Activated T-cell treated with anti-CD3 and anti-CD28 coated beads, Interleukin-2, amount 50 U/mL, for 24 hours (primary cell): ENCODE data around the gene TAF3.
"Not testable (repeated sequence)": the region's sequence is repeated elsewhere in the genome, so short reads cannot be mapped to it uniquely, and the experiment has no call there.

Source experiments
- DNase-seq: peaks from one replicate; pipeline ENCODE4 v3.0.0-alpha.2; 2020
- H3K27ac Mint-ChIP-seq: 2 replicates; pipeline ENCODE4 v1.8.0; 2020; ENCODE audit warnings: mild to moderate bottlenecking, mixed read lengths
- H3K27me3 Mint-ChIP-seq: 2 replicates; pipeline ENCODE4 v1.8.0; 2020; ENCODE audit warnings: mixed read lengths
- H3K36me3 Mint-ChIP-seq: 2 replicates; pipeline ENCODE4 v1.8.0; 2020; ENCODE audit warnings: low read depth, mixed read lengths
- H3K4me1 Mint-ChIP-seq: 2 replicates; pipeline ENCODE4 v1.8.0; 2020; ENCODE audit warnings: low read depth, mixed read lengths
- H3K4me3 Mint-ChIP-seq: 2 replicates; pipeline ENCODE4 v1.8.0; 2020; ENCODE audit warnings: mild to moderate bottlenecking, moderate library complexity, mixed read lengths
- H3K9me3 Mint-ChIP-seq: 2 replicates; pipeline ENCODE4 v1.8.0; 2020; ENCODE audit warnings: mixed read lengths

The TAF3 gene

GRCh38 chr10:7797582-7797981 lies 20.7 kb upstream of the TAF3 start:
- Mint-ChIP-seq H3K27me3 (no peaks in the 10 kb centered on the region), H3K4me3 (no peak overlapping the region), H3K4me1 (peaks cover 42% of the 10 kb centered on the region), H3K27ac (peak overlapping the region; percentile 80), H3K36me3 (peaks cover 91% of the 10 kb centered on the region), H3K9me3 (no peaks in the 10 kb centered on the region)
- no peak for DNase-seq

- peak overlapping the region; percentile 2 for H3K27ac Mint-ChIP-seq
- no peak for DNase-seq
- no peaks in the 10 kb centered on the region for H3K27me3 Mint-ChIP-seq
- H3K4me3 Mint-ChIP-seq, result no peak overlapping the region
- H3K4me1 Mint-ChIP-seq, result peaks cover 2% of the 10 kb centered on the region
- peaks cover 94% of the 10 kb centered on the region for H3K36me3 Mint-ChIP-seq
- no peaks in the 10 kb centered on the region for H3K9me3 Mint-ChIP-seq
Observed at GRCh38 chr10:7802606-7803005, 15.7 kb upstream of the TAF3 start.

- Mint-ChIP-seq H3K27ac (peak overlapping the region; percentile 44), H3K36me3 (peaks cover 87% of the 10 kb centered on the region), H3K4me1 (no peaks in the 10 kb centered on the region), H3K4me3 (no peak overlapping the region), H3K27me3 (no peaks in the 10 kb centered on the region), H3K9me3 (no peaks in the 10 kb centered on the region)
- DNase-seq, result no peak
Observed at GRCh38 chr10:7804216-7804615, 14.1 kb upstream of the TAF3 start.

- no peaks in the 10 kb centered on the region for H3K4me1 Mint-ChIP-seq
- no peaks in the 10 kb centered on the region for H3K9me3 Mint-ChIP-seq
- no peak overlapping the region for H3K4me3 Mint-ChIP-seq
- H3K27ac Mint-ChIP-seq, result peak overlapping the region; percentile 44
- no peaks in the 10 kb centered on the region for H3K27me3 Mint-ChIP-seq
- DNase-seq, result no peak
- peaks cover 86% of the 10 kb centered on the region for H3K36me3 Mint-ChIP-seq
Observed at GRCh38 chr10:7804741-7805140, 13.6 kb upstream of the TAF3 start.

- no peaks in the 10 kb centered on the region for H3K4me1 Mint-ChIP-seq
- no peak overlapping the region for H3K27ac Mint-ChIP-seq
- H3K4me3 Mint-ChIP-seq, result no peak overlapping the region
- no peaks in the 10 kb centered on the region for H3K9me3 Mint-ChIP-seq
- peaks cover 49% of the 10 kb centered on the region for H3K36me3 Mint-ChIP-seq
- DNase-seq, result no peak
- no peaks in the 10 kb centered on the region for H3K27me3 Mint-ChIP-seq
Observed at GRCh38 chr10:7808686-7809267, 9.5 kb upstream of the TAF3 start.

- no peak for DNase-seq
- Mint-ChIP-seq H3K27ac (no peak overlapping the region), H3K4me1 (no peaks in the 10 kb centered on the region), H3K9me3 (no peaks in the 10 kb centered on the region), H3K4me3 (no peak overlapping the region), H3K36me3 (peaks cover 32% of the 10 kb centered on the region), H3K27me3 (no peaks in the 10 kb centered on the region)
Observed at GRCh38 chr10:7810443-7810842, 7.9 kb upstream of the TAF3 start.

- peaks cover 27% of the 10 kb centered on the region for H3K36me3 Mint-ChIP-seq
- no peaks in the 10 kb centered on the region for H3K27me3 Mint-ChIP-seq
- DNase-seq, result no peak
- H3K27ac Mint-ChIP-seq, result no peak overlapping the region
- H3K9me3 Mint-ChIP-seq, result no peaks in the 10 kb centered on the region
- H3K4me1 Mint-ChIP-seq, result no peaks in the 10 kb centered on the region
- H3K4me3 Mint-ChIP-seq, result no peak overlapping the region
Observed at GRCh38 chr10:7811000-7811399, 7.3 kb upstream of the TAF3 start.

- H3K4me3 Mint-ChIP-seq, H3K9me3 Mint-ChIP-seq, H3K27me3 Mint-ChIP-seq, H3K4me1 Mint-ChIP-seq, DNase-seq, H3K27ac Mint-ChIP-seq: not testable (repeated sequence)
- peaks cover 20% of the 10 kb centered on the region for H3K36me3 Mint-ChIP-seq
Observed at GRCh38 chr10:7811743-7812142, 6.6 kb upstream of the TAF3 start.

GRCh38 chr10:7813481-7813880 lies 4.8 kb upstream of the TAF3 start:
- H3K27ac Mint-ChIP-seq, result no peak overlapping the region
- peaks cover 9% of the 10 kb centered on the region for H3K4me1 Mint-ChIP-seq
- DNase-seq, result no peak
- no peaks in the 10 kb centered on the region for H3K27me3 Mint-ChIP-seq
- peaks cover 14% of the 10 kb centered on the region for H3K36me3 Mint-ChIP-seq
- H3K9me3 Mint-ChIP-seq, result no peaks in the 10 kb centered on the region
- no peak overlapping the region for H3K4me3 Mint-ChIP-seq

GRCh38 chr10:7817576-7817975 lies 729 bp upstream of the TAF3 start:
- H3K27me3 Mint-ChIP-seq, result no peaks in the 10 kb centered on the region
- H3K27ac Mint-ChIP-seq, result no peak overlapping the region
- peaks cover 33% of the 10 kb centered on the region for H3K4me1 Mint-ChIP-seq
- H3K9me3 Mint-ChIP-seq, result no peaks in the 10 kb centered on the region
- peaks cover 30% of the 10 kb centered on the region for H3K36me3 Mint-ChIP-seq
- DNase-seq, result no peak
- peak overlapping the region; percentile 91 for H3K4me3 Mint-ChIP-seq

- H3K27me3 Mint-ChIP-seq, result no peaks in the 10 kb centered on the region
- H3K4me3 Mint-ChIP-seq, result peak overlapping the region; percentile 91
- H3K4me1 Mint-ChIP-seq, result peaks cover 33% of the 10 kb centered on the region
- peaks cover 33% of the 10 kb centered on the region for H3K36me3 Mint-ChIP-seq
- peak overlapping the region; percentile 92 for H3K27ac Mint-ChIP-seq
- DNase-seq, result no peak
- no peaks in the 10 kb centered on the region for H3K9me3 Mint-ChIP-seq
Observed at GRCh38 chr10:7817984-7818294, 366 bp upstream of the TAF3 start.

- no peaks in the 10 kb centered on the region for H3K9me3 Mint-ChIP-seq
- peak overlapping the region; percentile 92 for H3K27ac Mint-ChIP-seq
- H3K27me3 Mint-ChIP-seq, result no peaks in the 10 kb centered on the region
- H3K36me3 Mint-ChIP-seq, result peaks cover 39% of the 10 kb centered on the region
- peak overlapping the region; percentile 91 for H3K4me3 Mint-ChIP-seq
- no peak for DNase-seq
- H3K4me1 Mint-ChIP-seq, result peaks cover 33% of the 10 kb centered on the region
Observed at GRCh38 chr10:7819121-7819460, 786 bp downstream of the TAF3 start.

GRCh38 chr10:7824251-7824650 lies 5.9 kb downstream of the TAF3 start:
- Mint-ChIP-seq H3K4me1 (peaks cover 54% of the 10 kb centered on the region), H3K36me3 (peaks cover 68% of the 10 kb centered on the region)

GRCh38 chr10:7826971-7827370 lies 8.7 kb downstream of the TAF3 start:
- Mint-ChIP-seq H3K27ac (peak overlapping the region; percentile 35), H3K4me1 (peaks cover 44% of the 10 kb centered on the region), H3K36me3 (peaks cover 70% of the 10 kb centered on the region), H3K9me3 (no peaks in the 10 kb centered on the region), H3K27me3 (no peaks in the 10 kb centered on the region), H3K4me3 (no peak overlapping the region)
- DNase-seq, result no peak

More at GRCh38 chr10:7824251-7824650, 5.9 kb downstream of the TAF3 start:
- DNase-seq, result no peak
- H3K9me3 Mint-ChIP-seq, result no peaks in the 10 kb centered on the region
- H3K4me3 Mint-ChIP-seq, result no peak overlapping the region
- no peak overlapping the region for H3K27ac Mint-ChIP-seq
- H3K27me3 Mint-ChIP-seq, result no peaks in the 10 kb centered on the region

- Mint-ChIP-seq H3K4me3 (no peak overlapping the region), H3K27me3 (no peaks in the 10 kb centered on the region), H3K36me3 (peaks cover 73% of the 10 kb centered on the region), H3K27ac (no peak overlapping the region), H3K4me1 (peaks cover 61% of the 10 kb centered on the region), H3K9me3 (no peaks in the 10 kb centered on the region)
- no peak for DNase-seq
Observed at GRCh38 chr10:7829289-7829834, 11.1 kb downstream of the TAF3 start.

- no peak overlapping the region for H3K4me3 Mint-ChIP-seq
- peaks cover 59% of the 10 kb centered on the region for H3K4me1 Mint-ChIP-seq
- H3K27ac Mint-ChIP-seq, result peak overlapping the region; percentile 11
- peaks cover 72% of the 10 kb centered on the region for H3K36me3 Mint-ChIP-seq
- no peaks in the 10 kb centered on the region for H3K9me3 Mint-ChIP-seq
- DNase-seq, result no peak
- no peaks in the 10 kb centered on the region for H3K27me3 Mint-ChIP-seq
Observed at GRCh38 chr10:7832060-7832459, 13.8 kb downstream of the TAF3 start.
